Loucy (cell line): ENCODE results near the gene RANBP3.

Source experiments
- EZH2phosphoT487 ChIP-seq: fragments of 200-600 bp; IDR thresholded peaks from 2 replicates; pipeline ENCODE4 v1.6.1; 2018; ENCODE audit warnings: antibody characterized with exemption, mild to moderate bottlenecking, moderate library complexity, borderline replicate concordance
- TF ChIP-seq, protein P1 (sequence below): fragments of 200-600 bp; sonication (generic); conservative IDR thresholded peaks from 2 replicates; pipeline ENCODE4 v1.5.1; 2014; ENCODE audit warnings: mild to moderate bottlenecking, antibody characterized with exemption, low read length

DNA sequence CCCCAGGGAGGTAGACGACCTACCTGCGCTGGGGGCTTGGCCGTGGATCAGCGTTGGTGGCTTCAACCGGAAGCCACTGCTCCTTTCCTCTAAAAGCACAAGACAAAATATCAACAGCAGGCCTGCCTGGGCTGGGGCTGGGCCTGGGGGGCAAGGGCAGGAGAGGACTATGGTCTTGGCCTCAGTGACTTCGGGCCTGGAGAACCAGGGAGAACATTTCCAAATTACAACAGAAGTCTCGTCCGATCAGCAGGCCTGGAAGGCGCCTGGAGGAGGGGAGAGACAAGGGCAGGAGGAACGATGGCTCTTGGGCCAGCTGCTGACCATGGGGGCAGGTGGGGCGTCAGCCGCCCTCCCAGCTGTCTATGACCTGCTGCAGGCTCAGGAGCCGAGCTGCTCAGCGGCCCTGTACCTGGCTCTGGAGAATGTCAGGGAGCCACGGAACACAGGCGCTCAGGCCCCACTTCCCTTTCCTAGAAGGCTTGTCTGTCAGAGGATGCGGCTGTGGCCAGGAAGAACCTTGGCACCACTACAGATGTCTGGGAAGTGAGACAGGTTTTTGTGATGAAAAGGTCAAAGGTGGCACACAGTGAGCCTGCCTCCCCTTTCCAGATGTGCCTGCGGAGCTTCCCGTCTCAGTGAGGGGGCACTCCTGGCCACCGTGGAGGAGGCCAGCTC lies 44.4 kb downstream of the RANBP3 start:
- TF ChIP-seq, protein P1, sequence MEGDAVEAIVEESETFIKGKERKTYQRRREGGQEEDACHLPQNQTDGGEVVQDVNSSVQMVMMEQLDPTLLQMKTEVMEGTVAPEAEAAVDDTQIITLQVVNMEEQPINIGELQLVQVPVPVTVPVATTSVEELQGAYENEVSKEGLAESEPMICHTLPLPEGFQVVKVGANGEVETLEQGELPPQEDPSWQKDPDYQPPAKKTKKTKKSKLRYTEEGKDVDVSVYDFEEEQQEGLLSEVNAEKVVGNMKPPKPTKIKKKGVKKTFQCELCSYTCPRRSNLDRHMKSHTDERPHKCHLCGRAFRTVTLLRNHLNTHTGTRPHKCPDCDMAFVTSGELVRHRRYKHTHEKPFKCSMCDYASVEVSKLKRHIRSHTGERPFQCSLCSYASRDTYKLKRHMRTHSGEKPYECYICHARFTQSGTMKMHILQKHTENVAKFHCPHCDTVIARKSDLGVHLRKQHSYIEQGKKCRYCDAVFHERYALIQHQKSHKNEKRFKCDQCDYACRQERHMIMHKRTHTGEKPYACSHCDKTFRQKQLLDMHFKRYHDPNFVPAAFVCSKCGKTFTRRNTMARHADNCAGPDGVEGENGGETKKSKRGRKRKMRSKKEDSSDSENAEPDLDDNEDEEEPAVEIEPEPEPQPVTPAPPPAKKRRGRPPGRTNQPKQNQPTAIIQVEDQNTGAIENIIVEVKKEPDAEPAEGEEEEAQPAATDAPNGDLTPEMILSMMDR = no peak
- TF ChIP-seq EZH2phosphoT487 = no peak
